ENCODE measurements around the gene KIAA0319L.

The KIAA0319L gene

GRCh38 chr1:35386959-35387358 is 170.2 kb downstream of the KIAA0319L start:
- no peak overlapping the region for H3K27ac ChIP-seq
- TF ChIP-seq, protein P1, sequence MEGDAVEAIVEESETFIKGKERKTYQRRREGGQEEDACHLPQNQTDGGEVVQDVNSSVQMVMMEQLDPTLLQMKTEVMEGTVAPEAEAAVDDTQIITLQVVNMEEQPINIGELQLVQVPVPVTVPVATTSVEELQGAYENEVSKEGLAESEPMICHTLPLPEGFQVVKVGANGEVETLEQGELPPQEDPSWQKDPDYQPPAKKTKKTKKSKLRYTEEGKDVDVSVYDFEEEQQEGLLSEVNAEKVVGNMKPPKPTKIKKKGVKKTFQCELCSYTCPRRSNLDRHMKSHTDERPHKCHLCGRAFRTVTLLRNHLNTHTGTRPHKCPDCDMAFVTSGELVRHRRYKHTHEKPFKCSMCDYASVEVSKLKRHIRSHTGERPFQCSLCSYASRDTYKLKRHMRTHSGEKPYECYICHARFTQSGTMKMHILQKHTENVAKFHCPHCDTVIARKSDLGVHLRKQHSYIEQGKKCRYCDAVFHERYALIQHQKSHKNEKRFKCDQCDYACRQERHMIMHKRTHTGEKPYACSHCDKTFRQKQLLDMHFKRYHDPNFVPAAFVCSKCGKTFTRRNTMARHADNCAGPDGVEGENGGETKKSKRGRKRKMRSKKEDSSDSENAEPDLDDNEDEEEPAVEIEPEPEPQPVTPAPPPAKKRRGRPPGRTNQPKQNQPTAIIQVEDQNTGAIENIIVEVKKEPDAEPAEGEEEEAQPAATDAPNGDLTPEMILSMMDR (IDR thresholded peaks at IDR 0.05) = no peak
- TF ChIP-seq ZFX (IDR thresholded peaks at IDR 0.05; ENCODE audit: borderline replicate concordance) = no peak

GRCh38 chr1:35386290-35386689 is 170.9 kb downstream of the KIAA0319L start:
- H3K27ac ChIP-seq = no peak overlapping the region

More at GRCh38 chr1:35386290-35386689, 170.9 kb downstream of the KIAA0319L start:
- TF ChIP-seq ZFX (IDR thresholded peaks at IDR 0.05; ENCODE audit: borderline replicate concordance) = no peak
- TF ChIP-seq, protein P1 (IDR thresholded peaks at IDR 0.05) = no peak

Measured in 22Rv1 (cell line).